Measurements from ENCODE around the gene VAMP2. TPM values are rescaled to one million over a fixed set of nuclear protein-coding genes. Genes with fewer than 3 reads are reported as not detected.

The VAMP2 gene
- total RNA-seq, 1 donor from 2014 or later = 2.1 TPM

GRCh38 chr17:8192070-8192815 lies 29.5 kb upstream of the VAMP2 start:
- H3K4me3 ChIP-seq (ENCODE audit: low read depth, low read length) = peak overlapping the region; percentile 26

GRCh38 chr17:8190506-8190905 lies 27.8 kb upstream of the VAMP2 start:
- Histone ChIP-seq H3K36me3 (ENCODE audit: control insufficient read depth, insufficient read depth, low read length) (no peaks in the 10 kb centered on the region), H3K4me3 (ENCODE audit: low read depth, low read length) (no peak overlapping the region), H3K27me3 (ENCODE audit: control insufficient read depth, insufficient read depth, low read length) (no peaks in the 10 kb centered on the region)
- FAIRE-seq (no peak), DNase-seq (ENCODE audit: low read depth) (no peak)
- no peak for TF ChIP-seq CTCF (IDR thresholded peaks at IDR 0.05; ENCODE audit: insufficient read depth, low read length, severe bottlenecking)

More at GRCh38 chr17:8192070-8192815, 29.5 kb upstream of the VAMP2 start:
- Histone ChIP-seq H3K27me3 (ENCODE audit: control insufficient read depth, insufficient read depth, low read length) (no peaks in the 10 kb centered on the region), H3K36me3 (ENCODE audit: control insufficient read depth, insufficient read depth, low read length) (no peaks in the 10 kb centered on the region)
- TF ChIP-seq CTCF (IDR thresholded peaks at IDR 0.05; ENCODE audit: insufficient read depth, low read length, severe bottlenecking) = no peak
- DNase-seq (ENCODE audit: low read depth) (peak; percentile 92), FAIRE-seq (peak; percentile 36)

- Histone ChIP-seq H3K36me3 (ENCODE audit: control insufficient read depth, insufficient read depth, low read length) (no peaks in the 10 kb centered on the region), H3K4me3 (ENCODE audit: low read depth, low read length) (peak within 1 kb of the TSS; percentile 71), H3K27me3 (ENCODE audit: control insufficient read depth, insufficient read depth, low read length) (no peaks in the 10 kb centered on the region)
- FAIRE-seq (peak; percentile 43), DNase-seq (ENCODE audit: low read depth) (peak; percentile 95)
- TF ChIP-seq CTCF (IDR thresholded peaks at IDR 0.05; ENCODE audit: insufficient read depth, low read length, severe bottlenecking) = peak; percentile 8
These were observed 27.1 kb upstream of the VAMP2 start, which contains the start of gene BORCS6 for GRCh38 chr17:8189711-8190477. Gene BORCS6, minus strand, starts transcription at chr17:8190180. Its CDS starts 40 bp downstream, at chr17:8190140.

- Histone ChIP-seq H3K27me3 (ENCODE audit: control insufficient read depth, insufficient read depth, low read length) (no peaks in the 10 kb centered on the region), H3K4me3 (ENCODE audit: low read depth, low read length) (peak overlapping the region; percentile 71), H3K36me3 (ENCODE audit: control insufficient read depth, insufficient read depth, low read length) (no peaks in the 10 kb centered on the region)
- FAIRE-seq (no peak), DNase-seq (ENCODE audit: low read depth) (no peak)
- no peak for TF ChIP-seq CTCF (IDR thresholded peaks at IDR 0.05; ENCODE audit: insufficient read depth, low read length, severe bottlenecking)
These were observed 26.4 kb upstream of the VAMP2 start for GRCh38 chr17:8189041-8189710.

GRCh38 chr17:8188263-8188839 lies 25.6 kb upstream of the VAMP2 start:
- no peak for TF ChIP-seq CTCF (IDR thresholded peaks at IDR 0.05; ENCODE audit: insufficient read depth, low read length, severe bottlenecking)
- H3K36me3 ChIP-seq (ENCODE audit: control insufficient read depth, insufficient read depth, low read length) = no peaks in the 10 kb centered on the region
- DNase-seq (ENCODE audit: low read depth) = no peak
- no peaks in the 10 kb centered on the region for H3K27me3 ChIP-seq (ENCODE audit: control insufficient read depth, insufficient read depth, low read length)
- FAIRE-seq = no peak
- peak overlapping the region; percentile 71 for H3K4me3 ChIP-seq (ENCODE audit: low read depth, low read length)

All from bronchial epithelial cell (primary cell).